ENCODE measurements around the gene MAGOH. TPM values are rescaled to one million over a fixed set of nuclear protein-coding genes. Genes with fewer than 3 reads are reported as not detected.

The MAGOH gene
- total and polyA plus RNA-seq, 4 donors = 16.4 to 32.5 (median 26.5) TPM

DNA sequence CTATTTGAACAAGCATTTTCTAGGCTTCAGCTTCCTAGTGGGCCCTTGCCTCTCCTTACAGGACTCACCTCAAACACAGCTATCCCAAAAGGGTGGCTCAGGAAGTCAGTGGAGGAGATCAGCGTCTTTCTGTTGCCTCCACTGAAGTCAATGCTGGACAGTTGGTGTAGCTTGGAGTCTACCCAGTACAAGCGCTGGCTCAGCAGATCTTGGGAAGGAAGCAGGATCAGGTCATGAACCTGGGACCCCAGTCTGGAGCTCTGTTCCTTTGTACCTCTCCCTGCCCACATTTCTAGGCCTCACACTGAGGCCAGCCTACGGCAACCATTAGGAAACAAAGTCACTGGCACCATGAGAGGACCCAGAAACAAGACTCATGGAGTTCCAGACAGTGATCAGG, 23.7 kb upstream of the MAGOH start:
- TF ChIP-seq GABPA (IDR thresholded peaks at IDR 0.05 in 1 of 2, conservative IDR thresholded peaks at IDR 0.05 in 1 of 2) = no peak
- TF ChIP-seq, protein P1, sequence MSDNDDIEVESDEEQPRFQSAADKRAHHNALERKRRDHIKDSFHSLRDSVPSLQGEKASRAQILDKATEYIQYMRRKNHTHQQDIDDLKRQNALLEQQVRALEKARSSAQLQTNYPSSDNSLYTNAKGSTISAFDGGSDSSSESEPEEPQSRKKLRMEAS (IDR thresholded peaks at IDR 0.05) = no peak
- no peak for TF ChIP-seq HNF4A (conservative IDR thresholded peaks at IDR 0.05)
- TF ChIP-seq FOXA2 (IDR thresholded peaks at IDR 0.05) = no peak
- TF ChIP-seq RAD21 (IDR thresholded peaks at IDR 0.05) = no peak
- TF ChIP-seq, protein P2, sequence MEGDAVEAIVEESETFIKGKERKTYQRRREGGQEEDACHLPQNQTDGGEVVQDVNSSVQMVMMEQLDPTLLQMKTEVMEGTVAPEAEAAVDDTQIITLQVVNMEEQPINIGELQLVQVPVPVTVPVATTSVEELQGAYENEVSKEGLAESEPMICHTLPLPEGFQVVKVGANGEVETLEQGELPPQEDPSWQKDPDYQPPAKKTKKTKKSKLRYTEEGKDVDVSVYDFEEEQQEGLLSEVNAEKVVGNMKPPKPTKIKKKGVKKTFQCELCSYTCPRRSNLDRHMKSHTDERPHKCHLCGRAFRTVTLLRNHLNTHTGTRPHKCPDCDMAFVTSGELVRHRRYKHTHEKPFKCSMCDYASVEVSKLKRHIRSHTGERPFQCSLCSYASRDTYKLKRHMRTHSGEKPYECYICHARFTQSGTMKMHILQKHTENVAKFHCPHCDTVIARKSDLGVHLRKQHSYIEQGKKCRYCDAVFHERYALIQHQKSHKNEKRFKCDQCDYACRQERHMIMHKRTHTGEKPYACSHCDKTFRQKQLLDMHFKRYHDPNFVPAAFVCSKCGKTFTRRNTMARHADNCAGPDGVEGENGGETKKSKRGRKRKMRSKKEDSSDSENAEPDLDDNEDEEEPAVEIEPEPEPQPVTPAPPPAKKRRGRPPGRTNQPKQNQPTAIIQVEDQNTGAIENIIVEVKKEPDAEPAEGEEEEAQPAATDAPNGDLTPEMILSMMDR (IDR thresholded peaks at IDR 0.05; ENCODE audit: low read depth, low read length, missing input control) = no peak
- no peak for TF ChIP-seq JUND (IDR thresholded peaks at IDR 0.05)
- TF ChIP-seq, protein P3, sequence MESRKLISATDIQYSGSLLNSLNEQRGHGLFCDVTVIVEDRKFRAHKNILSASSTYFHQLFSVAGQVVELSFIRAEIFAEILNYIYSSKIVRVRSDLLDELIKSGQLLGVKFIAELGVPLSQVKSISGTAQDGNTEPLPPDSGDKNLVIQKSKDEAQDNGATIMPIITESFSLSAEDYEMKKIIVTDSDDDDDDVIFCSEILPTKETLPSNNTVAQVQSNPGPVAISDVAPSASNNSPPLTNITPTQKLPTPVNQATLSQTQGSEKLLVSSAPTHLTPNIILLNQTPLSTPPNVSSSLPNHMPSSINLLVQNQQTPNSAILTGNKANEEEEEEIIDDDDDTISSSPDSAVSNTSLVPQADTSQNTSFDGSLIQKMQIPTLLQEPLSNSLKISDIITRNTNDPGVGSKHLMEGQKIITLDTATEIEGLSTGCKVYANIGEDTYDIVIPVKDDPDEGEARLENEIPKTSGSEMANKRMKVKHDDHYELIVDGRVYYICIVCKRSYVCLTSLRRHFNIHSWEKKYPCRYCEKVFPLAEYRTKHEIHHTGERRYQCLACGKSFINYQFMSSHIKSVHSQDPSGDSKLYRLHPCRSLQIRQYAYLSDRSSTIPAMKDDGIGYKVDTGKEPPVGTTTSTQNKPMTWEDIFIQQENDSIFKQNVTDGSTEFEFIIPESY (IDR thresholded peaks at IDR 0.05) = no peak
- TF ChIP-seq TAF1 (conservative IDR thresholded peaks at IDR 0.05) = no peak
- TF ChIP-seq NR2F2 (IDR thresholded peaks at IDR 0.05) = no peak
- no peak for TF ChIP-seq RXRA (IDR thresholded peaks at IDR 0.05)
- no peak for TF ChIP-seq HNF4G (IDR thresholded peaks at IDR 0.05)
- TF ChIP-seq, protein P4, sequence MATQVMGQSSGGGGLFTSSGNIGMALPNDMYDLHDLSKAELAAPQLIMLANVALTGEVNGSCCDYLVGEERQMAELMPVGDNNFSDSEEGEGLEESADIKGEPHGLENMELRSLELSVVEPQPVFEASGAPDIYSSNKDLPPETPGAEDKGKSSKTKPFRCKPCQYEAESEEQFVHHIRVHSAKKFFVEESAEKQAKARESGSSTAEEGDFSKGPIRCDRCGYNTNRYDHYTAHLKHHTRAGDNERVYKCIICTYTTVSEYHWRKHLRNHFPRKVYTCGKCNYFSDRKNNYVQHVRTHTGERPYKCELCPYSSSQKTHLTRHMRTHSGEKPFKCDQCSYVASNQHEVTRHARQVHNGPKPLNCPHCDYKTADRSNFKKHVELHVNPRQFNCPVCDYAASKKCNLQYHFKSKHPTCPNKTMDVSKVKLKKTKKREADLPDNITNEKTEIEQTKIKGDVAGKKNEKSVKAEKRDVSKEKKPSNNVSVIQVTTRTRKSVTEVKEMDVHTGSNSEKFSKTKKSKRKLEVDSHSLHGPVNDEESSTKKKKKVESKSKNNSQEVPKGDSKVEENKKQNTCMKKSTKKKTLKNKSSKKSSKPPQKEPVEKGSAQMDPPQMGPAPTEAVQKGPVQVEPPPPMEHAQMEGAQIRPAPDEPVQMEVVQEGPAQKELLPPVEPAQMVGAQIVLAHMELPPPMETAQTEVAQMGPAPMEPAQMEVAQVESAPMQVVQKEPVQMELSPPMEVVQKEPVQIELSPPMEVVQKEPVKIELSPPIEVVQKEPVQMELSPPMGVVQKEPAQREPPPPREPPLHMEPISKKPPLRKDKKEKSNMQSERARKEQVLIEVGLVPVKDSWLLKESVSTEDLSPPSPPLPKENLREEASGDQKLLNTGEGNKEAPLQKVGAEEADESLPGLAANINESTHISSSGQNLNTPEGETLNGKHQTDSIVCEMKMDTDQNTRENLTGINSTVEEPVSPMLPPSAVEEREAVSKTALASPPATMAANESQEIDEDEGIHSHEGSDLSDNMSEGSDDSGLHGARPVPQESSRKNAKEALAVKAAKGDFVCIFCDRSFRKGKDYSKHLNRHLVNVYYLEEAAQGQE (IDR thresholded peaks at IDR 0.05) = no peak
- TF ChIP-seq YY1 (IDR thresholded peaks at IDR 0.05) = no peak
- no peak for TF ChIP-seq EGR1 (IDR thresholded peaks at IDR 0.05; ENCODE audit: low read depth in 2 of 2)
- no peak for TF ChIP-seq SP1 (IDR thresholded peaks at IDR 0.05)
- TF ChIP-seq, protein P5, sequence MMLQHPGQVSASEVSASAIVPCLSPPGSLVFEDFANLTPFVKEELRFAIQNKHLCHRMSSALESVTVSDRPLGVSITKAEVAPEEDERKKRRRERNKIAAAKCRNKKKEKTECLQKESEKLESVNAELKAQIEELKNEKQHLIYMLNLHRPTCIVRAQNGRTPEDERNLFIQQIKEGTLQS (IDR thresholded peaks at IDR 0.05) = no peak
- no peak for TF ChIP-seq FOXA1 (IDR thresholded peaks at IDR 0.05)
- H3K4me3 ChIP-seq (ENCODE audit: low read depth in 1 of 3, low read length in 3 of 3) = no peak overlapping the region
- no peaks in the 10 kb centered on the region for H3K9me3 ChIP-seq (ENCODE audit: control insufficient read depth in 4 of 4, low read length in 3 of 4)
- DNase-seq (ENCODE audit: low spot score) = no peak
- H3K36me3 ChIP-seq (ENCODE audit: control insufficient read depth in 4 of 4, insufficient read depth in 3 of 4, low read depth in 1 of 4, low read length in 3 of 4) = no peaks in the 10 kb centered on the region
- peaks cover 0 to 2% (median 0%) of the 10 kb centered on the region in 4 donors for H3K27me3 ChIP-seq (ENCODE audit: control insufficient read depth in 4 of 4, insufficient read depth in 4 of 4, low read length in 3 of 4)
- WGBS = 92% methylated on average over 3 of the region's 3 CpGs
- no peak overlapping the region for H3K9ac ChIP-seq (ENCODE audit: low read depth in 1 of 2, low read length in 2 of 2)
- H3K27ac ChIP-seq (ENCODE audit: low read depth in 1 of 2, low read length in 2 of 2) = no peak overlapping the region
- H3K4me1 ChIP-seq (ENCODE audit: control insufficient read depth in 4 of 4, insufficient read depth in 4 of 4, low read length in 3 of 4) = no peaks in the 10 kb centered on the region
